ENCODE data around the gene SP8.
"Not testable (repeated sequence)": the region's sequence is repeated elsewhere in the genome, so short reads cannot be mapped to it uniquely, and the experiment has no call there.

Gene SP8

DNA sequence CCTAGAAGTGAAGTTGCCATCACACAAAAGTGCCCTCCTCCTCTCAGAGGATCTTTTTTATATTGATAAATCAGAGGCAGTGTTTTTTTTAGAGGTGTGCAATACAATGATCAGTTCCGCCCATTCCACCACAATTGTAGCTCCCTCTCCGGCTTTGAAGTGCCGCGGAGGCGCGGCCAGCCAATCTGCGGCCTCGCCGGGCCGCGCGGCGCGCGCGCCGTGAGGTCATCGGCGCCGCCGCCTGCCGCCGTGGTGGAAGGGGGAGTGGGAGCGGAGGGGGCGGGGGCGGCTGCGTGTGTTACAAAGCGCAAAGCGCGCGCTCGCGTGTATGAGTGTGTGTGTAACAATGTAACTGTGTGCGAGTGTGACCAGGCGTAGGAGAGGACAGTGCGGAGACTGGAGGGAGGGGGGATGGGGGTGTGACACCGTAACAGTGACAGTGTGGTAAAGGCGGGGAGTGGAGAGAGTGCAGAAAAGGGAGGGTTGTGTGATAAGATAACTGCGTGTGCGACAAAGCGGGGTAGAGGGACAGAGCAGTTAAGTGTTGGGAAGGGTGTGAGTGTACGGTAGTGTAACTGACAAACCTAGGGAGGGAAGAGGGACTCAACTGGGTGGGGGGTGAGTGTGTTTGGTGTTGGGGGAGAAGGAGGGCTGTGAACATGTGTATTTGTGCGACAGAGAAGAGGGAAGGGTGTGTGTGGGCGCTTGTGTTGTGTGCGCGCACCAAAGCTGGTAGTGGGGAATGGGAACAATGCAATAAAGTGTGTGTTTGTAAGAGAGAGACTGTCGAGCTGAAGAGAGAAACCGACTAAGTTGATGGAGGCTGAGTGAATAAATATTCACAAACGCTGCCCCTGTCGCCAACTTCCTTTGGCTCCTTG is at the start of gene SP8:
Gene SP8 (minus strand): TSS at position 108 of the 881 bp plus-strand sequence. CDS start 88 bp downstream, at position 20.
- TF ChIP-seq, protein P1, sequence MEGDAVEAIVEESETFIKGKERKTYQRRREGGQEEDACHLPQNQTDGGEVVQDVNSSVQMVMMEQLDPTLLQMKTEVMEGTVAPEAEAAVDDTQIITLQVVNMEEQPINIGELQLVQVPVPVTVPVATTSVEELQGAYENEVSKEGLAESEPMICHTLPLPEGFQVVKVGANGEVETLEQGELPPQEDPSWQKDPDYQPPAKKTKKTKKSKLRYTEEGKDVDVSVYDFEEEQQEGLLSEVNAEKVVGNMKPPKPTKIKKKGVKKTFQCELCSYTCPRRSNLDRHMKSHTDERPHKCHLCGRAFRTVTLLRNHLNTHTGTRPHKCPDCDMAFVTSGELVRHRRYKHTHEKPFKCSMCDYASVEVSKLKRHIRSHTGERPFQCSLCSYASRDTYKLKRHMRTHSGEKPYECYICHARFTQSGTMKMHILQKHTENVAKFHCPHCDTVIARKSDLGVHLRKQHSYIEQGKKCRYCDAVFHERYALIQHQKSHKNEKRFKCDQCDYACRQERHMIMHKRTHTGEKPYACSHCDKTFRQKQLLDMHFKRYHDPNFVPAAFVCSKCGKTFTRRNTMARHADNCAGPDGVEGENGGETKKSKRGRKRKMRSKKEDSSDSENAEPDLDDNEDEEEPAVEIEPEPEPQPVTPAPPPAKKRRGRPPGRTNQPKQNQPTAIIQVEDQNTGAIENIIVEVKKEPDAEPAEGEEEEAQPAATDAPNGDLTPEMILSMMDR (IDR thresholded peaks at IDR 0.05), result no peak
- no peak for DNase-seq (ENCODE audit: low spot score)
- peak within 1 kb of the TSS; percentile 64 for H3K4me3 ChIP-seq
- H3K27ac ChIP-seq, result no peak within 1 kb of the TSS

- not testable (repeated sequence) for DNase-seq (ENCODE audit: low spot score); H3K27ac ChIP-seq; H3K4me3 ChIP-seq
Measured at GRCh38 chr7:20836424-20836823, 49.7 kb upstream of the SP8 start.

DNA sequence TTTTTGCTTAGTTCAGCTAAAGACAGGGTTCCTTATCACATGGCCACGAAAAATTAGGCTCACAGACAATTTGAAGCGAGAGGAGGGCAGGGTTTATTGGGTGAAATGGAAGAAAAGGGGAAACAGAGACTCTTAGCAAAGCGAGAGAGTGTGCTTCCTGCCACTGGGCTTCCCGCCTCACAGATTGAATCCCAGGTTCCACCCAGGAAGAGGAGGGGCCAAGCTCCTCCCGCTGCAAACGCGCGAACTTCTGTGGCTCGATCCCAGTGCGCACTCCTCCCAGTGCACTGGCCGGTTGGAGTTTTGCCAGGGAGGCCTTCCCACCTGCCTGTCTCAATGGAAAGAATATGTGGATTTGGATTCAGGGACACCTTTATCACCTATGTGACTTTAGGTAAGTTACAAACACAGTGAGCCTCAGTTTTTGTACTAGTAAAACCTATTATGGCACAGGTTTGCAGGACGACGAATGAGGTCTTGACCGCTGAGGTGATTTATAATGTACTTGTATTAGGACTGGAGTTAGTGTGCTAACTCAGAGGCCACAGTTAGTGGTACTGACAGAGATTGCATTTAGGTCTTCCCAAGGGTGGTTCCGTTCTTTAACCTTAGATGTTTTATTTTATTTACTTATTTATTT is 48.5 kb upstream of the SP8 start:
- no peak for DNase-seq (ENCODE audit: low spot score)
- TF ChIP-seq, protein P1 (IDR thresholded peaks at IDR 0.05), result no peak
- Histone ChIP-seq H3K4me3 (no peak overlapping the region), H3K27ac (no peak overlapping the region)

GRCh38 chr7:20834656-20835055 is 48.0 kb upstream of the SP8 start:
- no peak for DNase-seq (ENCODE audit: low spot score)
- Histone ChIP-seq H3K27ac (no peak overlapping the region), H3K4me3 (no peak overlapping the region)
- TF ChIP-seq, protein P1 (IDR thresholded peaks at IDR 0.05), result no peak

DNA sequence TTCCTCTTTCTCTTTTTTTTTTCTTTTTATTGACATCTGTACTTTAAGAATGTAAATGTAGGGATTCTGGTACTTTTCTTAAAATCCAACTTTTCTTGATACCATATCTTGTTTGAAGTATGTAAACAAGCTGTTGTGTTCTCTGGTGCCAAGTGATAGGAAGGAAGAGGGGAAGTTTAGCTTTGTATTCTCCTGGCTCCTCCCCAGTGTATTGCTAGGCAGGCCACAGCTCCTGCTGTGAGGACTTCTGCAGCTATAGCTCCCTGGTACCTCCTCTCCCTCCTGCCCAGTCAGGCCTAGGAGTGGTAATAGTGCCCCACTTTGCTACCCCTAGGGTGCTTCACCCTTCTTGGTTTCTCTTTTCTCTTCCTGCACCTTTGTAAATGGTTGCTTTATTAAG is 45.3 kb upstream of the SP8 start:
- Histone ChIP-seq H3K4me3 (no peak overlapping the region), H3K27ac (no peak overlapping the region)
- no peak for DNase-seq (ENCODE audit: low spot score)
- TF ChIP-seq, protein P1 (IDR thresholded peaks at IDR 0.05), result no peak

DNA sequence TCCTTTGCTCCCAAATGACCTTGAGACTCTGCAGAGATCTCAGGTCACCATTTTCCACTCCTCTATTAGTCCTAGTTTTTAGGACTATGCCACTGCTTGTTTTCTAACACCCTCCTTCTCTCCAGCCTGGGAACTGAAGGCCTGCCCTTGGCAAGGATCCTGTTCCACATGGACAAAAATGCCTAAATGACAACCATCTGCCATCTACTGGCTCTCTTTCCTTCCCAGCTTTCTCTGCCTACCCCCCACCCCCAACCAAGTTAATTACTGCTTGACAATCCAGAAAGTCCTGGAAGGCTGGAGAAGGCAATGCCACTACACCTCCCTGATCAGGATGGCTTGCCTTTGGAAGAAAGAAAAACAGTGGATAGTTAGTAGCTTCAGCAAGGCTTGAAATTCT is 44.8 kb upstream of the SP8 start:
- TF ChIP-seq, protein P1 (IDR thresholded peaks at IDR 0.05), result no peak
- H3K27ac ChIP-seq, result no peak overlapping the region
- no peak overlapping the region for H3K4me3 ChIP-seq
- no peak for DNase-seq (ENCODE audit: low spot score)

GRCh38 chr7:20828947-20829346 is 42.3 kb upstream of the SP8 start:
- no peak for DNase-seq (ENCODE audit: low spot score)
- no peak overlapping the region for H3K4me3 ChIP-seq
- TF ChIP-seq, protein P1 (IDR thresholded peaks at IDR 0.05), result no peak
- H3K27ac ChIP-seq, result no peak overlapping the region

Measured in coronary artery (tissue), 2 donors.